Activated gamma-delta T cell treated with Interleukin-2 at 50 U/mL for 16 hours (primary cell): ENCODE data around the gene PIGR.

Experiments
- DNase-seq: peaks from one replicate; pipeline ENCODE4 v3.0.0-alpha.2; 2020

PIGR gene

GRCh38 chr1:206957639-206958038 lies 11.4 kb upstream of the PIGR start:
- no peak for DNase-seq

- no peak for DNase-seq
Measured at GRCh38 chr1:206955476-206956451, 9.5 kb upstream of the PIGR start.

- no peak for DNase-seq
Measured at GRCh38 chr1:206954459-206955342, 8.4 kb upstream of the PIGR start.

GRCh38 chr1:206953626-206954025 lies 7.4 kb upstream of the PIGR start:
- DNase-seq: no peak

- DNase-seq: no peak
Measured at GRCh38 chr1:206953126-206953525, 6.9 kb upstream of the PIGR start.

- no peak for DNase-seq
Measured at GRCh38 chr1:206952171-206952570, 5.9 kb upstream of the PIGR start.

GRCh38 chr1:206951318-206952100 lies 5.2 kb upstream of the PIGR start:
- DNase-seq: no peak

GRCh38 chr1:206949641-206950040 lies 3.4 kb upstream of the PIGR start:
- no peak for DNase-seq

GRCh38 chr1:206949208-206949607 lies 2.9 kb upstream of the PIGR start:
- no peak for DNase-seq

GRCh38 chr1:206947255-206947654 lies 989 bp upstream of the PIGR start:
- DNase-seq: no peak

GRCh38 chr1:206945779-206946178 lies 487 bp downstream of the PIGR start:
- DNase-seq: no peak

- DNase-seq: no peak
Measured at GRCh38 chr1:206944703-206945102, 1.6 kb downstream of the PIGR start.

GRCh38 chr1:206941766-206942418 lies 4.4 kb downstream of the PIGR start:
- no peak for DNase-seq

- no peak for DNase-seq
Measured at GRCh38 chr1:206940588-206940936, 5.7 kb downstream of the PIGR start.

- DNase-seq: no peak
Measured at GRCh38 chr1:206939841-206940587, 6.3 kb downstream of the PIGR start.

- DNase-seq: no peak
Measured at GRCh38 chr1:206939131-206939530, 7.1 kb downstream of the PIGR start.

- DNase-seq: no peak
Measured at GRCh38 chr1:206937425-206937824, 8.8 kb downstream of the PIGR start.

- DNase-seq: no peak
Measured at GRCh38 chr1:206935491-206936067, 10.7 kb downstream of the PIGR start.

- peak; percentile 79 for DNase-seq
Measured at GRCh38 chr1:206933333-206933945, 12.8 kb downstream of the PIGR start.

- no peak for DNase-seq
Measured at GRCh38 chr1:206932177-206932576, 14.1 kb downstream of the PIGR start.

- DNase-seq: no peak
Measured at GRCh38 chr1:206931709-206932108, 14.6 kb downstream of the PIGR start.
